T follicular helper cell (primary cell): ENCODE data around the gene NADK.
"Not testable (repeated sequence)": the region's sequence is repeated elsewhere in the genome, so short reads cannot be mapped to it uniquely, and the experiment has no call there.

Experiments used
- DNase-seq: peaks from one replicate; pipeline ENCODE4 v3.0.0-alpha.2; 2020; ENCODE audit warnings: low read depth

Gene NADK

DNA sequence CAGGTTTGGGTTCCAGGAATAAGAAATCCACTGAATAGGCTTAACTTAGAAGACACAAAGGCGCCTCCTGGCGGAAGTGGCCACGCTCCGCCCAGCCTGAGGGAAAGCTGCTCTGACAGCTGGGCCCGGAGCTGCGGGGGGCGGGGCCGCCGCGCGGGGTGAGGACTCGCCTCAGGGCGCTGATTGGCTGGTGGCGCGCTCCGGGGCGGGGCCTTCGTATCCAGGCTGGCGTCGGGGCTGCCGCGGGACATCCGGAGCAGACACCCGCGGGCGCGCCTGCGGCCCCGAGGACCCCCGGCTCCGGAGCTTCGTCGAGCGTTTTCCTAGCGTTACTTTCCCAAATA, 31.7 kb downstream of the NADK start:
- DNase-seq, result not testable (repeated sequence)

DNA sequence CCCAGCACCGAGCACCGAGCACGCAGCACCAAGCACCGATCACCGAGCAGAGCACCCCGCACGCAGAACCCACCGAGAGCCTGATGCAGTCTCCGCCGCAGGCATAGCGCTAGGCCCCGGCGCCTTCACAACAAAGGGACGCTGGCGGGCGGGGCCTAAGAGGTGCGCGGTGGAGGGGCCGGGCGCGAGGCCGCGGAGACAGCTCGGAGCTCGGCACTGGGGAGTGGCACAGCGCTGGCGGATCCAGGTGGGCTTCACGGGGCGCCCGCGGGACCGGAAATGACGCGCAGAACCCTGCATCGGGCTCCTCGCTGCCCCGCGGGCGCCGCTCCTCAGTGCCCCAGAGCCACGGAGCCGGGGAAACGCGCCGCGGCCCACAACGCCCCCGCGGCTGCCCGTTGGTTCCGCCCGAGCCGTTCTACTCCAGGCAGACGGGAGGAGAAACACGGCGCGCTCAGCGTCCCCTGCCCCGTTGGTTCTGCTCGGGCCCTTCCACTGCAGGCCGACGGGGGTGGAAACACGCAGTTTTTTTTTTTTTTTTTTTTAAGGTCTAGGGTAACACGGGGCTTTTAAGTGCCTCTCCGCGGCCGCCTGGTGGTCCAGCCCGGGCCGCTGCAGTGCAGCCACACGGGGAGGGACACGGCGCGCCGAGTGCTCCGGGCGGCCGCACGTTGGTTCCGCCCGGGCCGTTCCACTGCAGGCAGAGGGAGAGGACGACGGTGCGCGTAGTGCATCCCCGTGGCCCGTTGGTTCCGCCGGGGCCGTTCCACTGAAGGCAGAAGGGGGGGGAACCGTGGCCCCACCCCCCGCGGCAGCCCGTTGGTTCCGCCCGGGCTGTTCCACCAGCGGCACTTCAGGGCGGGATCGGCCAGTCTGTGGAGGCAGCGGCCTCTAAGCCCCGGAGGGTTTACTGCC, 32.4 kb downstream of the NADK start:
- peak; percentile 83 for DNase-seq

DNA sequence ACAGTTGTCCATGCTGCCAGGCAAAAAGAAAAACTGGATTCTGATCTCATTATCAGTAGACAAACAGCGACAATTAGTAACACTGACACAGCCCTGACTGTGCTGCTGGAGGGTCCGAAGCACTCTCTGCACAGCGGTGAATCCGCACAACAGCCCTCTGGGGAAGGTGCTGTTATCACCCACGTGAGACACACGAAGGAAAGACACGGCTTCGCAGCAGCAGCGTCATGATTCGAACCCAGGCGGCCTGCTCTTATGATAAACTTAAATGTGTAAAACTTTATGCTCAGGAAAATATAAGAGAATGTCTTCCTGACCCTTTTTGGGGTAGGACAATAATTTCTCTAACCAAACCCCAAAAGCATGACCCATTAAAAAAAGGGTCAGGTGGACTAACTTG, 35.7 kb downstream of the NADK start:
- DNase-seq, result not testable (repeated sequence)

DNA sequence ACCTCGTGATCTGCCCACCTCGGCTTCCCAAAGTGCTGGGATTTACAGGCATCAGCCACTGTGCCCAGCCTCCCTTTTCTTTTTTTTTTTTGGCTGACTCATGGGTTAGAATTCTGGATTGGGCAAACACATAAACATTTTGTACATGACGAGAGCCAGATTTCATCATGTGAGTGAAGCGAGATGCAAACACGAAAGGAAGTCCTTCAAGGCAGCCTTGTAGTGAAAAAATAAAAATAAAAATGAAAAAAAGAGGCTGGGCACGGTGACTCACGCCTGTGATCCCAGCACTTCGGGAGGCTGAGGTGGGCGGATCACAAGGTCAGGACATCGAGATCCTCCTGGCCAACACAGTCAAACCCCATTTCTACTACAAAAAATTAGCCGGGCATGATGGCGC, 37.3 kb downstream of the NADK start:
- DNase-seq, result not testable (repeated sequence)

- not testable (repeated sequence) for DNase-seq
Measured at GRCh38 chr1:1738799-1739337, 39.4 kb downstream of the NADK start.

DNA sequence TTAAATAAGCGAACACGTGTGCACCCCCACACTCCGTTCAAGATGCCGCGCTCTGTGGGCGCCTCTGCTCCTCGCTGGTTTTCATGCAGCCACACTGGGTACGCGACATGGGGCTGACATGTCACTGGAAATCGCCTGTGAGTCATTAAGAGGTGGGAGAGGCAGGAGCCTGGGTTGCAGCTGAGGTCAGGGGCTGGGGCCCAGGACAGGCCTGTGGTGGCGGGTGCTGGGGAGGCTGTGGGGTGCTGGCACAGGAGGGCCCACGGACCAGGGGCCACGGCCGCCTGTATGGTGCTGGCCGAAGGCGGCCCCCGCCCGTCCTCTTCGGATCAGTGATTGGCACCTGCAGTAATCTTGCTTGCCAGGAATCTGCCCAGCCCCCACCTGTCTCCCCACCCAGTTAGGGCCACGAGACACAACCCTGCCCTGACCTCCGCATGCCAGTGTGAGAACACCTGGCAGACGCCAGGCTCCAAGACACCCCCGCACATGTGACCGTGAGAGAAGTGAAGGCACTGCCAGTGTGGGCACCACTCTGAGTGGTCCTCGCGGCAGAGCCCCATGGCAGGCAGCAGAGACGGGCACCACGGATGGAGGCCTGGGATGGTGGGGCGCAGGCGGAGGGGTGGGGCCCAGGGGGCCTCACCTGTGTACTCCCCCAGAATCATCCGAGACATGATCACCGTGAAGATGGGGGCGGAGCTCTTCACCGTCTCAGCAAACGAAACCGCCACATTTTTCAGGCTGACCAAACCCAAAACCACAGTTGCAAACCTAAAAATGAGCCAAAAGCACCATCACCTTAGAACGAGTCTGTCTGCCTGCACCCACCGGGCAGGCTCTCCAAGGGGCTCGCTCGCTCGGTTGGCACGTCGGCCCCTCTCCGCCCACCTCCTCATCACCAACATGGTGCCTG, 40.3 kb downstream of the NADK start:
- not testable (repeated sequence) for DNase-seq

DNA sequence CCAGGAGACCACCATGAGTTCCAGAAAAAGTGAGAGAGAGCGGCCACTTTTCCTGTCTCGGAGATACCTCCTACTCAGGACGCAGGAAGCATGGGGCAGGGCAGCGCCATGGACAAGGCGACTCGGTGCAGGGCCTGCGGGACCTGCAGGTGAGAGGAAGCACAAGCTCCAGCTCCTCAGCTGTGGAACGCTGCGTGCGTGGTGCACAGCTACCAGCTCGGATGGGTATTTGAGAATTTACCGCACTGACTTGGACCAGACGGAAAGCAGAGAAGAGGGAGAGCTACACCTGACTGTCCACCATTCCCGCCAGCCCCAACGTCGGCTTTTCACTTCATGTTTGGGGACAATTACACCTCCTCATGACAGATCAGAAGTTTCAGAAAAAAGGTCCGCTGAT, 45.9 kb downstream of the NADK start:
- no peak for DNase-seq

- no peak for DNase-seq
Measured at GRCh38 chr1:1730870-1731269, 47.4 kb downstream of the NADK start.

DNA sequence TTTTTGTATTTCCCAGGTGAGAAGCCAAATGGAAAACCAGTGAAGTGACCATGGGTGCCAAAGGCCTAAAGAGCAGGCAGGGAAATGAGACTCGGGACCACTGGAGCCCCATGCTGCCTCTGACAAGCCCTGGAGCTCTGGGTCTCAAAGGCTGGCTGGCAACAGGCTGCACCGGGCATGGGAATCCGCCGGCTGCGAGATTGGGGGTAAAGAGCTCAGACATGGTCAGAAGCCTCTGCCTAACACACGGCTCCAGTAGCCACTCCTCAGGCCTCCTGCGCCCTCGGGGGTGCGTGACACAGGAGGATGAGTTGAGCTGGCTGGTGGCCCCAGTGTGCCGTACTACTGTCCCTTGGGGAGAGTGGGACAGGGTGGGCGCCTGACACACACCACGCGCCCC, 48.0 kb downstream of the NADK start:
- not testable (repeated sequence) for DNase-seq

GRCh38 chr1:1729116-1729816, 49.0 kb downstream of the NADK start:
- DNase-seq, result not testable (repeated sequence)

- not testable (repeated sequence) for DNase-seq
Measured at GRCh38 chr1:1728308-1729005, 49.8 kb downstream of the NADK start.

DNA sequence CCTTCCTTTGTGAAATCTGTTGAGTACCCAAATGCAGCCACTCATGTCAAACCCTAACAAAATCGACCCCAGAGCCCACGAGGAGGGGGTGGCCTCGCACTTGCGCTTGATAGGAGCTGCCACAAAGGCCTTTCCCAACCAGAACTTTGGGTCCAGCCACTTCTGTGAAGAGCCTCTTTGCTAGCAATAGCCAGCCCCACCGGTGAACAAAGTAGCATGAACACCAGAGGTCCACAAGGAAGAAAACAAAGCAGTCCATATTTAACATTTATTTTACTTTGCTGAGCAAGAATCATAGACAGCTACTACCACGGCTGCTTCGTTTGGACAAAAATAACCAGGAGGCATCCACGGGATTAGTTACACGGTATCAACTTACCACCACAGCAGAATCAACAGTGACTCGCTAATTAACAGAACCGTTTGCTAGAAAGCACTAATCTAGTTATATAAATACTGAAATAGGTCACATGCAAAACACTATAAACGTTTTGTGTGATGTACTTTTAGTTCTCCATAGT, 51.1 kb downstream of the NADK start:
- DNase-seq, result not testable (repeated sequence)

DNA sequence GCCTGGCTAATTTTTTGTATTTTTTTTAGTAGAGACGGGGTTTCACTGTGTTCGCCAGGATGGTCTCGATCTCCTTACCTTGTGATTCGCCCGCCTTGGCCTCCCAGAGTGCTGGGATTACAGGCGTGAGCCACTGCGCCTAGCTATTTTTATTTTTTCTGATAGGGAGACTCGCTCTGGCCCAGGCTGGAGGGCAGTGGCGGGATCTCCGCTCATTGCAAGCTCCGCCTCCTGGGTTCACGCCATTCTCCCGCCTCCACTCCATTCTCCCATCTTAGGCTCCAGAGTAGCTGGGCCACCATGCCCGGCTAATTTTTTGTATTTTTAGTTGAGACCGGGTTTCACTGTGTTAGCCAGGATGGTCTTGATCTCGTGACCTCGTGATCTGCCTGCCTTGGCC, 52.2 kb downstream of the NADK start:
- DNase-seq, result not testable (repeated sequence)

DNA sequence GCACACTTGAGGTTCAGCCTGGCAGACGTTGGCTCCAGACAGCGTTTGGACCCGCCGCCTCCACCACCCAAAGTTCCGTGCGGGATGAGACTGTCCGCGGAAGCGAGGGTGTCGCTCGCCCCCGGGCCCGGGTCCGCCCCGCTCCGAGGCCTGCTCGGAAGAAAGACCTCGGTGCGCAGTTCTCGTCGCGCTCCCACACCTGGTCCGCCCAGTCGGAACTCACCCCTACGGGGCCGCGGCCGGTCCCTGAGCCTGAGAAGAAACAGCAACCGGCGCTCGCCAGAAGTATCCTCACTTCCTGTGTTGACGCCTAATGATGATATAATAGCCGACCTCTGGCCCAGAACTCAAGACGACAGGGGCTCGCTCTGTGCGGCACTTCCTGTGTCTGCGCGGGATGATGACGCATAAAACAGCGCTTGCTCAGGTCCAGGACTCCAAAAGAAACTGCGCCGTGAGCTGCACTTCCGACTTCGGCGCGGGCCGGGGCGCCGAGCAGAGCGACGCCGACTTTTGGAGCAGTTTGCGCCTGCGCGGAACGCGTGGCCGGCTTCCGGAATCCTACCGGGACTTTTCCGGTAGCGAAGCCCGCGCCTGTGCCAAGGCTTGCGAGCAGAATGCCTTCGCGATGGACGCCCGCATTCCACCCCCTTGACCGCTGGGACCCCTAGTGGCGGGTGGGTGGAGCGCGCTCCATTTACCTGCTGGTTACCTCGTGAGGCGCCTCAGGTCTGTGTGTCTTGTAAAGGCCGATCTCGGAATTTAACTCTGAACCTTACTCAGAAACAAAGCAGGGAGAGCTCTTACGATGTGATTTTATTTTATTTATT, 54.0 kb downstream of the NADK start, which contains the start of gene CDK11A:
Gene CDK11A, minus strand, starts transcription at position 323 of the 830 bp plus-strand sequence. CDS start 1,539 bp downstream, outside the sequence.
- DNase-seq, result peak; percentile 100

DNA sequence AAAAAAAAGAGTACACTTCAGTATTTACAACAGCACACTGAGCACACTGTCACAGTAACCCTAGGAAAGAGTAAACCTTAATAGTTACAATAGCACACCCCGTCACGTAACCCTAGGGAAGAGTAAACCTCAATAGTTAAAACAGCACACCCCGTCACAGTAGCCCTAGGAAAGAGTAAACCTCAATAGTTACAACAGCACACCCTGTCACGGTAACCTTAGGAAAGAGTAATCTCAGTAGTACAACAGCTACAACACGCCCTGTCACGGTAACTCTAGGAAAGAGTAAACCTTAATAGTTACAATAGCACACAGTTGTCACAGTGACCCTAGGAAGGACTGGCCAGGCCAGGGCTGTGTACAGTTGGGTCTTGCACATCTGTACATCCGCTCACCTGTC, 57.1 kb downstream of the NADK start:
- no peak for DNase-seq

DNA sequence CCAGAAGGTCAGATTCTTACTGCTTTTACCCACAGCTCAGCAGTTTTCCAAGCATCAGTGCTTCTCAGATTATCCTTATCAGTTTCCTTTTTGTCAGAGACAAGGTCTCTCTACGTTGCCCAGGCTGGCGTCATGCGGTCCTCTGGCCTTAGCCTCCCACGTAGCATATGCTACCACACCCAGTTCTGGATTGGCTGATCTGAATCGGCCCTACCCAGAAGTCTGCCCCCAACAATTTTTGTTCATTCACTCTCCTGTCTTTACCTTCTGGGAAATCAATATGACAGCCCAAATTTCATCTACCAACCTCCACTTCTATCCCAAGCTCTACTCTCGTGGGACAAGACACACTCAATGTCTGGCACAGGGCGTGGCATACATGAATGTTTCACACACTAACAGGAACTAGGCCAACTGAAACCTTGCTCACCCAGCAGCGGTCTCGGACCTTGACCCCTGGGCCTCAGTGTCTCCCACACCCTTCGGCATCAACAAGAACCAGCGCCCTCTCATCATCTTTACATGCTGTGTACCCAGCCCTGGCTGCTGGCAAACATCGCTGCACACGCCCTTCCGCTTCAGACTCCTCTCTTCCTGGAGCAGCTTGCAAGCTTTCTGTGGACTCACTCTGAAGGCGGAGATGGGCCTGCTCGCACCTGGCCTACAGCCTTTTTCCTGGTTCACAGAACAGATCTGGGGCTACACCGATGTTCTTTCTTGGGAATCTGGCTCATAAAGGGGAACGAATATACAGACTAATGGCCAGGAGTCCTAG, 63.0 kb downstream of the NADK start:
- not testable (repeated sequence) for DNase-seq

DNA sequence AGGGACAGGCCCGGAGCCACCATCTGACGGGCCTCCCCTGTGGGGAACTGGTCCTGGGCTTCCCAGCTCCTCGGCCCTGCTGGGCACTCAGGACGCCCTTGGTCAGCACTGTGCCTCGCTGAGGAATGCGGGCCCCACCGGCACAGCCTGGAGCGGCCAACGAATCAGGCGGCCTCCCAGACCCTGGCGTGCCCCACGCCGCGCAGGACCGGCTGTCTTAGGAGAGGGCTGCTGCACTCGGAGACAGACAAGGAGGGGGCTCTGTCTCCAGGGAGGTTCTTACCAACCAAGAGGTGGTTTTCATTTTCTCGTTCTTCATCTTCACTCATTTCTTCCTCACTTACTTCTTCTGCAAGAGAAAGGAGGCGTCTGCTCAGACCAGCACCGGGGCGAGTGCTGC, 70.4 kb downstream of the NADK start:
- DNase-seq, result not testable (repeated sequence)

DNA sequence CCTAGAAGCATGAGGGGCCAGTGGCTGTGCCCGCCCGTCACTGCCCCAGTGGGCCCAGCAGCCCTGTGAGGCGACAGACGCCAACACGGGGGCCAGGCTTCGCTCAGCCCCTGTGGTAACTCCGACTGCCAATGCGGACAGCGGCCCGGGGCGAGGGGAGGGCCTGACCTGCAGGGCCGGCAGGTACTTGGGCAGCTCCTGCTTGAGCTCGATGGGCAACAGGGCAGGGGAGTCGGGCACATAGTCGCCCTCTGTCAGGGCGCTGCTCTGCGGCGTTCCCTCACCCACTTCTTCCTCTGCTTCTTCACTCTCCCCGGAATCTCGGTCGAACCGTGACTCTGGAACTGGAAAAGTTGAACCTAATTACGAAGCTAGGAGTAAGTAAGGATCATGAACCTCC, 71.0 kb downstream of the NADK start:
- DNase-seq, result not testable (repeated sequence)

DNA sequence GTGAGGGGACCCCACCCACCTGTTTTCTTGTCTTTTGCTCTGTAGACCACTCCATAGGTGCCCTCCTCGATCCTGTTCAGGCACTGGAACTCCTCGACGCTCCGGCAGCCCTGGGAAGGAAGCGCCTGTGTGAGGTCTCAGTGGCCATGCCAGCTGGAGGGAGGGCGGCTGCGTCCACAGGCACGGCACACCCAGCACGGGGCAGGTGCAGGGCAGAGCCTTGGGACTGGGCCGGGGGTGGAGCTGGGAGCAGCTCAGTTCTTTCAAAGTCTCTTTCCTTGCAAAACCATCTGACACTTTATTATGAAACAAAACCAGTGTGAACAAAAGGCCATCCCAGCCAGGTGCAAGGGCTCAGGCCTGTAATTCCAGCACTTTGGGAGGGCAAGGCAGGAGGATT, 72.6 kb downstream of the NADK start:
- not testable (repeated sequence) for DNase-seq
